Heart left ventricle (tissue), 13 donors: ENCODE data around the gene ATP13A2.

Experiments
- CTCF ChIP-seq, 12 donors: fragments of 200-600 bp; sonication (generic) in 4 of 12; IDR thresholded peaks; one replicate each; pipeline versions ENCODE4 v1.5.0 to v1.8.0; 2018 to 2022; ENCODE audit warnings: antibody characterized with exemption in 12 of 12, mild to moderate bottlenecking in 5 of 12
- POLR2A ChIP-seq, 2 donors: fragments of 450-650 bp; IDR thresholded peaks; one replicate each; pipeline ENCODE4 v1.6.1; 2017; ENCODE audit warnings: antibody characterized with exemption in 2 of 2, mild to moderate bottlenecking in 2 of 2, moderate library complexity in 2 of 2
- donor health status: ischemic (EF 13 %, LVEDD 7.1; RV severe dilation, severe dysfunction).
- donor health status: DM: no; HTN: yes; CAD: no.
- donor health status: DM: no; HTN: no; CAD: no.
- donor health status: ischemic (EF 25% LVEDD 6.9; RV normal size, moderate dysfunction).
- donor health status: ischemic (EF 25% LVEDD 5.7; RV mildly dilated, moderate dysfunction).
- donor health status: ischemic (EF 35%, LVEDD 5.7; RV mildly dilated, moderate dysfunction).
- donor health status: nonischemic (EF 11% LVEDD 7.7; RV severe dilation, severe dysfunction).
- donor health status: DM: yes; HTN: yes; CAD: no.
- donor health status: PGD.
- donor health status: ischemic (EF 29% LVEDD 5.4; RV normal size, mild dysfunction).
- donor health status: nonischemic (EF 23%, LVEDD 6.1; RV moderate dilation, normal function).

GRCh38 chr1:17012775-17013490 is 1.2 kb upstream of the ATP13A2 start:
- TF ChIP-seq POLR2A (IDR thresholded peaks at IDR 0.05), result no peak
- TF ChIP-seq CTCF (IDR thresholded peaks at IDR 0.05), result no peak
